CD4-positive, alpha-beta T cell treated with Interleukin-15 for 4 hours (primary cell): Measurements from ENCODE around the gene RCOR1.
A peak's percentile ranks its signal among the peaks of the same experiment; 100 is the strongest.
"Not testable (repeated sequence)": the region's sequence is repeated elsewhere in the genome, so short reads cannot be mapped to it uniquely, and the experiment has no call there.

Experiments
- DNase-seq: peaks from one replicate; pipeline ENCODE4 v3.0.0-alpha.2; 2020; ENCODE audit warnings: low spot score

The RCOR1 gene

DNA sequence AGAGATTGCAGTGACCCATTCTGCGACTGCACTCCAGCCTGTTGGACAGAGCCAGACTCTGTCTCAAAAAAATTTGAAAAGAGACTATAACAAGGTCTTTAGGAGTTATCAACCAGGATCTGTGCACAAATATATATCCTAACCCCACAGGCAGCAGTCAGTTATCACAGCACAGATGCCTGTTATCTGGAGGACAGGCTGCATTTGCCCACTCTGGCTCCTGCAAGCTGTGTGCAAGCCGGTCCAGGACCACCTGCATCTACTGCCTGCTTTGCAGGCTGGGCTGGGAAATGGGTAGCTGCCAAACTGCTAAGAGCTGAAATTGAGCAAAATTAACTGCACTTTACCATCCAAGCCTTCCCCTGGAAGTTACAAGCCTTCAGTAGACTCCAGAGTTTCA, 21.4 kb upstream of the RCOR1 start:
- no peak for DNase-seq

GRCh38 chr14:102571478-102572042, 20.9 kb upstream of the RCOR1 start:
- DNase-seq = no peak

GRCh38 chr14:102573161-102573560, 19.3 kb upstream of the RCOR1 start:
- not testable (repeated sequence) for DNase-seq

DNA sequence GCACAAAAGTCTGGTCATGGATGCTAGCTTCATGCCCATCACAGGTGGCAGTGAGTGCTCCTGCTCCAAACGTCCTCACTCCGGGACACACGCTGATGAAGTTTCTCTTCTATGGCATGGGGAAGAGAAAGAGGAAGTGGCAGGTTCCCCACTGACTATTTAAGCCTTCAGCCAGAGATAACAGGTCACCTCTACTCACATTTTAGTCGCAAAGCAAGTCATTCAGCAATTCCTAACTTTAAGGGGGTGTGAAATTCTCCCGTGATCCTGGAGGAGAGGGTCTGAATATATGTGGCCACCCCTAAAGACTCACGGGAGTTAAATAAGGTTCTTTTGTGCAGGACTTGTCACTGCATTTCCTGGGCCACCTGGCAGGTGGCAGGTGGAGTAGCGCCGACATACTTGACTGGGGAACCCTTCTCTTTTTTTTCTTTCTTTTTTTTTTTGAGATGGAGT, 18.8 kb upstream of the RCOR1 start:
- no peak for DNase-seq

DNA sequence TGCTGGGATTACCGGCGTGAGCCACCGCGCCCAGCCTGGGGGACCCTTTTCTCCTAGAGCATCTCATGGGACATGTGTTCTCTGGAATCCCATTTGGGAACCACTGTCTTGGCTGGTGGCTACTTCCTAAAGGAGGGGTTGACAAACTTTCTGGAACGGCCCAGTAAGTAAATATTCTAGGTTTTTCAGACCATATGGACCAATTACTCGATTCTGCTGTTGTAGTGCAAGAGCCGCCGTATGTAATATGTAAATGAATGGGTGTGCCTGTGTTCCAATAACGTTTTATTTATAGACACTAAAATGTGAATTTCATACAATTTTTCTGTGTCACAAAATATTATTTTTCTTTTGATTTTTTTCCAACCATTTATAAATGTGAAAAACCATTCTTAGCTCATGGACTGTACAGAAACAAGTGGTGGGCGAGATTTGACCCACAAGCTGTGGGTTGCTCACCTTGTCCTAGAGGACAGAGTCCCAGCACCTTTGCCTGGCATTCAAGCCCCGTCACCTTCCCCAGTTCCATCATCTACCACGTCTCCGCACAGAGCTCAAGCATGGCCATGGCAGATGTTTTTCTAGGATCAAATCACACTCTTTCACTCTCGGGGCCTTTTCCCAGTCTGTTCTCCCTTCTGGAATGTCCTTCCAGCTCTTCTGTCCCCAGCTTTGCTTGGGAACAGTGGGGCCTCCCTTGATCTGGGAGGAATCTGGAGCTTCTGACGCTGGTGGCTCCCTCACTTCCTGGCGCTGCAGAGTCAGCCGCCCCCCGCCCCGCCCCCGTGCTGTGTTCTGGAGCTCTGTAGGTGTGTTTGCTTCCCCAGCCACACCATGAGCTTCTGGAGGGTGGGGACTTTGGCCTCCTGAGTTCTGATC, 17.9 kb upstream of the RCOR1 start:
- DNase-seq = no peak

- no peak for DNase-seq
Observed at GRCh38 chr14:102575160-102575845, 17.1 kb upstream of the RCOR1 start.

DNA sequence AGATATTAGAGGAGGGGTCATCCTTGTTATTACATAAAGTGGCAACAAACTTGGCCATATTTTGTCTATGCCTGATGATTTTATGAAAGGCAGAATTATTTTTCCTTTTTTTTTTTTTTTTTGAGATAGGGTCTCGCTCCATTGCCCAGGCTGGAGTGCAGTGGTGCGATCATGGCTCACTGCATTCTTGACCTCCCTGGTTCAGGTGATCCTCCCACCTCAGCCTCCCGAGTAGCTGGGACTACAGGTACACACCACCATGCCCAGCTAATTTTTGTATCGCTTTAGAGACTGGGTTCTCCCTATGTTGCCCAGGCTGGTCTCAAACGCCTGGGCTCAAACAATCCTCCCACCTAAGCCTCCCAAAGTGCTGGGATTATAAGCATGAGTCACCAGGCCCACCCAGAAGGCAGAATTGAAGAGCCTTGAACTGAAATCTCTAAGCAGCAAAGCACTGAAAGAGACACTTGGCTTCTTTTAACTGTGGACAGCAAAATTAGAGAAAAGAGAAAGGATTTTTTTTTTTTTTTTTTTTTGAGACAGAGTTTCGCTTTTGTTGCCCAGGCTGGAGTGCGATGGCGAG, 16.5 kb upstream of the RCOR1 start:
- DNase-seq = not testable (repeated sequence)

DNA sequence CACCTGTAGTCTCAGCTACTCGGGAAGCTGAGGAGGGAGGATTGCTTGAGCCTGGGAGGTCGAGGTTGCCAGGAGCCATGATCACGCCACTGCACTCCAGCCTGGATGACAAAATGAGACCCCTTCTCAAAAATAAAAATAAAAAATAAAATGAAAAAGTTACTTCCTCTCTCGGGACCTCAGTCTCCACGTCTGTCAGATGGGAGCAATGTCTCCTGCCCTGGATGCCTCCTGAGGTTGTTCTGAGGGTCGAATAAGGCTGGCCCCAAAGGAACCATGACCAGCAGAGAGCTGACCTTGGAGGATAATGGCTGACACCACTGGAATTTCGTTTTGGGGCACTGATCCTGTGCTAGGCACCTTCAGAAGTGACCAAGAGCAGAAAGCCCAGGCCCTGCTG, 13.6 kb upstream of the RCOR1 start:
- no peak for DNase-seq

GRCh38 chr14:102579696-102580549, 12.5 kb upstream of the RCOR1 start:
- no peak for DNase-seq

DNA sequence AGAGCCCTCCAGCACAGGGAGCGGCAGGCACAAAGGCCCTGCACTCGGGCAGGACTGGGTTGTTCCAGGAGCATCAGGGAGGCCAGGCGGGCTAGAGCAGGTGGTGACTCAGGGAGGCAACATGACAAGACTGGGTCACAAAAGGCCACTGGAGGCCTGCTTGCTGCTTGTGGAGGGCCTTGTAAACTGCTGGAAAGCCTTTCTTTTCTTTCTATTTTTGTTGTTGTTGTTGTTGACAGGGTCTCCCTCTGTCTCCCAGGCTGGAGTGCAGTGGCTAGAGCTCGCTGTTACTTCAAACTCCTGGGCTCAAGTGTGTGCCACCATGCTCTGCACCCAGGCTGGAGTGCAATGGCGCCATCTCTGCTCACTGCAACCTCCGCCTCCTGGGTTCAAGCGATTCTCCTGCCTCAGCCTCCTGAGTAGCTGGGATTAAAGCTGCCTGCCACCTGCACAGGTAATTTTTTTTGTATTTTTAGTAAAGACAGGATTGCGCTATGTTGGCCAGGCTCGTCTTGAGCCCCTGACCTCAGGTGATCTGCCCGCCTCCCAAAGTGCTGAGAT, 11.8 kb upstream of the RCOR1 start:
- no peak for DNase-seq

DNA sequence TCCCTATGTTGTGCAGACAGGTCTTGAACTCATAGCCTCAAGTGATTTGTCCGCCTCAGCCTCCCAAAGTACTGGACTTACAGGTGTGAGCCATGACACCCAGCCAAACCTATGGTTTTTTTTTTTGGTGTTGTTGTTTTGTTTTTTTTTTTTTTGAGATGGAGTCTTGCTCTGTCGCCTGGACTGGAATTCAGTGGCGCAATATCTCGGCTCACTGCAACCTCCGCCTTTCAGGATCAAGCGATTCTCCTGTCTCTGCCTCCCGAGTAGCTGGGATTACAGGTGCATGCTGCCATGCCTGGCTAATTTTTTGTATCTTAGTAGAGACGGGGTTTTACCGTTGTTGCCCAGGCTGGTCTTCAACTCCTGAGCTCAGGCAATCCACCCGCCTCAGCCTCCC, 11.3 kb upstream of the RCOR1 start:
- no peak for DNase-seq

DNA sequence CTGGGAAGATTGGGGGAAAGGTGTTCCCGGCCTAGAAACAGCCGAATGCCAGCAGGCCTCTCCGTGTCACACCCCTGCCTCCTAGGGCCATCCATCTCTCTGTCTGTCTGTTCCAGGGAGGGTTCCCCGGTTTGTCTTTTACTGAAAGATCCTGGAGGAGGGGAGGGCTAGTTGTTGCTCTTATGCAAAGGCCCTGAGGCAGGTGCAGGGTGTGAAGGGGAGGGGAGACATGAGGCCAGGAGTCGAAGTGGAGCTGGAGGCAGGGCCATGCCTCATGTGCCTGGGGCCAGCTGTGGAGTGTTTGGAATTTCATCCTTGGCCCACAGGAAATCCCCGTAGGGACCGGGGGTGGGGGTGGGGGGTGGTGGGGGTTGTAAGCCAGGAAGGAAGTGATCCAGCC, 8.7 kb upstream of the RCOR1 start:
- DNase-seq = no peak

- no peak for DNase-seq
Observed at GRCh38 chr14:102584871-102585869, 7.3 kb upstream of the RCOR1 start.

DNA sequence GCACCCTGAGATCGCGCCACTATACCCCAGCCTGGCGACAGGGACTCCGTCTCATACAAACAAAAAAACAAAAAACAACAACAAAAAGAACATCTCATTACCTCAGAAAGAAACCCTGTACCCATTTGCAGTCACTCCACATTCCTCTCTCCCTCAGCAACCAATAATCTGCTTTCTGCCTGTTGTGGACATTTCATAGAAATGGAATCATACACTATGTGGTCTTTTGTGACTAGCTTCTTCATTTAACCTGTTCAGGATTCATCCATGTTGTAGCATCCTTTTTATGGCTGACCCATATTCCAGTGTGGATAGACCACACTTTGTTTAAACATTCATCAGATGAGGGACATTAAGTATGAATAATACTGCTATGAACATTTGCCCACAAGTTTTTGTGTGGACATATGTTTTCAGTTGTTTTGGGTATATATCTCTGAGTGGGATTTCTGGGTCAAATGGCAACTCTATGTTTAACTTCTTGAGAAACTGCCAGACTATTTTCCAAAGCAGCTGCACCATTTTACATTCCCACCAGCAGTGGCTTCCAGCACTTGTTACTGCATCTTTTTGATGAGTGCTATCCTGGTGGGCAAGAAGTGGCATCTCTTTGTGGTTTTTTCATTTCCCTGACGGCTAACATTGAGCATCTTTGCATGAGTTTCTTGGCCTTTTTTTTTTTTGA, 5.9 kb upstream of the RCOR1 start:
- no peak for DNase-seq

GRCh38 chr14:102588821-102589220, 3.6 kb upstream of the RCOR1 start:
- no peak for DNase-seq

DNA sequence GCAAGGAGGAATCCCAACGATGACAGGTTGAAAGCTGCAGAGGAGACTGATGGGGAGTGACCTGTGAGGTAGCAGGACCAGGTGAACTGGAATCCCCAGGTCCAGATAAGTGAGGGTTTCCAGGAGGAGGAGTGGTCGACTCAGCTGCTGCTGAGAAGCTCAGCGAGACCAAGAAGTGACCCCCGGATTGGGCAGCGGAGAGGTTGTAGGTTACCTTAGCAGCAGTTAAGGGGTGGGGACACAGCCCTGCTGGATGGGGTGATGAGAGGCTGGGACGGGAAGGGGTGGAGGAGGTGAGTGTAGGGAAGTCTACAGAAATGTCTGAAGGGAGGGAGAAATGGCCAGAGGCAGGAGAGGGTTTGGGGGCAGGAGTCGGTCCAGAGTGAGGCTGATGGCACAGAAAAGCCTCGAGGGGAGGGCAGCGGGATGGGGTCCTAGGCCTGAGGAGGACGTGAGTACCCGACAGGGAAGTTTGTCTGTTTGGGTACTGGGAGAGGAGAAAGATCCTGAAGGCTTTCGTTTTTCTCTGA, 2.6 kb upstream of the RCOR1 start:
- no peak for DNase-seq

GRCh38 chr14:102590667-102591099, 1.8 kb upstream of the RCOR1 start:
- no peak for DNase-seq

DNA sequence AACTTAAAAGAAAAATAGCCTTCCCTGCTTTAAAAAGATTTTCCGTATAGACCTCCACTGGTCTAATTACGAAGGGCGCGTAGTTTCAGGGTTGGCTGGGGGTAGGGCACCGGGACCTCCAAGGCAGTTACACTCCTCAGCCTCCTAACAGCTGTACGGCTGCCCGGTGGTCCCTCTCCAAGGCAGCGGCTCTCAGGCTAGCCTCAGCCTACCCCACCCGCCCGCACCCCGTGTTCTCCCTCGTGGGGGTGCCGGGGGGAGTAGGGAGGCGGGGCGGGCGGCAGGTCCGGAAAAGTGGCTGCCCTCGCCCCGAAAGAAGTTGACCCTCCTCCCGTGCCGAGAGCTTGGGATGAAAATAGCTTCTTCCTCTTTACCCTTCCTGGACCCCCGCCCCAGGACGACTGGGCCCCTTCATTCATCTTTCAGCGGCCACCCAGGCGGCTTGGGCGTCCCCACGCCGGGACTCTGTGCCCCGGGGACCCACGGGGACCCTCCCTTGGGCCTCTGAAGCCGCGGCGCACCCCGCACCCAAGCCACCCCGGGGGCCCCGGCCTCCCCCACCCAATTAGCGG, 991 bp upstream of the RCOR1 start:
- peak; percentile 9 for DNase-seq

DNA sequence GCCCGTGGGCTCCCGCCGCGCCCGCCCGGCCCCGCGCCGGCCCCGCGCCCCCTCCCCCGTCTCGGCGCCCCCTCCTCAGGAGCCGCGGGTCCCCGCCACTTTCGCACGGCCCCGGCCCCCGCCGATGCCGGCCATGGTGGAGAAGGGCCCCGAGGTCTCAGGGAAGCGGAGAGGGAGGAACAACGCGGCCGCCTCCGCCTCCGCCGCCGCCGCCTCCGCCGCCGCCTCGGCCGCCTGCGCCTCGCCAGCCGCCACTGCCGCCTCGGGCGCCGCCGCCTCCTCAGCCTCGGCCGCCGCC, 263 bp downstream of the RCOR1 start:
- DNase-seq = no peak
